Lung (tissue), 12 donors: ENCODE measurements around the gene PXDN. TPM values are rescaled to one million over a fixed set of nuclear protein-coding genes. Genes with fewer than 3 reads are reported as not detected.
A peak's percentile ranks its signal among the peaks of the same experiment; 100 is the strongest.
"Not testable (repeated sequence)": the region's sequence is repeated elsewhere in the genome, so short reads cannot be mapped to it uniquely, and the experiment has no call there.

Source experiments
- ATAC-seq: fragments of 200-7000 bp; cut with Tn5 transposase; one replicate; pipeline ENCODE4 v1.9.1; 2020; ENCODE audit warnings: moderate number of reproducible peaks; ENCODE audit not compliant: insufficient read depth, low FRiP score
- DNase-seq, 3 donors: peaks; one replicate each; pipeline ENCODE4 v3.0.0-alpha.2; 2013 to 2017
- H3K27ac ChIP-seq, 2 donors: one replicate each; pipeline ENCODE4 v1.5.1; 2013; ENCODE audit warnings: mild to moderate bottlenecking in 2 of 2, moderate library complexity in 2 of 2, control low read depth in 1 of 2, inconsistent platforms in 1 of 2, low read depth in 1 of 2, low read length in 1 of 2
- H3K27me3 ChIP-seq, 3 donors: one replicate each; pipeline ENCODE4 v1.5.1; 2013; ENCODE audit warnings: low read length in 2 of 3; ENCODE audit not compliant: control insufficient read depth in 3 of 3, insufficient read depth in 3 of 3
- H3K36me3 ChIP-seq, 4 donors: one replicate each; pipeline ENCODE4 v1.5.1; 2013; ENCODE audit warnings: low read length in 4 of 4, mild to moderate bottlenecking in 1 of 4, moderate library complexity in 1 of 4; ENCODE audit not compliant: control insufficient read depth in 4 of 4, insufficient read depth in 4 of 4
- H3K4me1 ChIP-seq, 5 donors: one replicate each; pipeline ENCODE4 v1.5.1; 2013; ENCODE audit warnings: low read length in 5 of 5, mild to moderate bottlenecking in 2 of 5, moderate library complexity in 1 of 5; ENCODE audit not compliant: control insufficient read depth in 5 of 5, insufficient read depth in 5 of 5
- H3K4me3 ChIP-seq: one replicate; pipeline ENCODE4 v1.5.1; 2013; ENCODE audit warnings: mild to moderate bottlenecking, control low read depth, moderate library complexity
- H3K9ac ChIP-seq, 2 donors: one replicate each; pipeline ENCODE4 v1.5.1; 2013; ENCODE audit warnings: low read length in 2 of 2, control low read depth in 1 of 2; ENCODE audit not compliant: insufficient read depth in 1 of 2
- H3K9me3 ChIP-seq, 4 donors: one replicate each; pipeline ENCODE4 v1.5.1; 2013; ENCODE audit warnings: low read length in 3 of 4, mild to moderate bottlenecking in 1 of 4, moderate library complexity in 1 of 4; ENCODE audit not compliant: control insufficient read depth in 4 of 4, insufficient read depth in 3 of 4
- CTCF ChIP-seq: IDR thresholded peaks from 2 replicates; pipeline ENCODE4 v1.5.1; 2012; ENCODE audit warnings: mild to moderate bottlenecking; ENCODE audit errors: control extremely low read depth, extremely low read depth
- WGBS, 2 donors: extraction: QIAGEN DNeasy Blood & Tissue Kit; methylation state at CpG; one replicate each; pipeline ENCODE4 v1.1.7; 2013; 5-methylcytosine and 5-hydroxymethylcytosine counted together
- polyA plus RNA-seq, 2 donors: library from polyadenylated mRNA; stranded (reverse); fragments of 200-250 nt; gene quantifications; one replicate each; pipeline ENCODE4 v1.2.1, GENCODE V29; 2013
- total RNA-seq, 2 donors: library from RNA; depleted of rRNA in 1 of 2; stranded (reverse); fragments of >200 nt in 1 of 2; gene quantifications; one replicate each; pipeline ENCODE4 v1.2.1, GENCODE V29; 2014 to 2021
- donor health status: control.
- donor health status: control.
- donor health status: Bipolar disorder and iron deficiency.
- donor health status: healthy.
- donor health status: DM: yes; HTN: yes; CAD: no.

PXDN gene
- total and polyA plus RNA-seq, 4 donors, result 10.6 to 198 (median 45.1) TPM

GRCh38 chr2:1701556-1702185, 42.6 kb downstream of the PXDN start:
- DNase-seq (peak in 1 of 3 donors; percentile 19), ATAC-seq (peak; percentile 16)
- Histone ChIP-seq H3K4me1 (peaks cover 0 to 26% (median 9%) of the 10 kb centered on the region in 5 donors), H3K27me3 (no peaks in the 10 kb centered on the region), H3K36me3 (peaks cover 0 to 3% (median 0%) of the 10 kb centered on the region in 4 donors), H3K9ac (no peak overlapping the region), H3K27ac (no peak overlapping the region), H3K4me3 (no peak overlapping the region), H3K9me3 (peaks cover 0 to 2% (median 1%) of the 10 kb centered on the region in 4 donors)
- WGBS, 2 donors, result 83 to 92% methylated on average over 20 of the region's 20 CpGs
- TF ChIP-seq CTCF, result no peak

- ATAC-seq, result no peak
- no peak overlapping the region for H3K4me3 ChIP-seq
- no peak overlapping the region for H3K9ac ChIP-seq
- H3K27ac ChIP-seq, result no peak overlapping the region
- H3K9me3 ChIP-seq, result peaks cover 0 to 4% (median 2%) of the 10 kb centered on the region in 4 donors
- peak in 1 of 3 donors; percentile 9 for DNase-seq
- 87 to 89% methylated on average over 9 of the region's 9 CpGs for WGBS, 2 donors
- H3K36me3 ChIP-seq, result peaks cover 0 to 6% (median 1%) of the 10 kb centered on the region in 4 donors
- H3K4me1 ChIP-seq, result peaks cover 0 to 31% (median 9%) of the 10 kb centered on the region in 5 donors
- TF ChIP-seq CTCF, result no peak
- no peaks in the 10 kb centered on the region for H3K27me3 ChIP-seq
These were observed 43.3 kb downstream of the PXDN start for GRCh38 chr2:1701020-1701419.

DNA sequence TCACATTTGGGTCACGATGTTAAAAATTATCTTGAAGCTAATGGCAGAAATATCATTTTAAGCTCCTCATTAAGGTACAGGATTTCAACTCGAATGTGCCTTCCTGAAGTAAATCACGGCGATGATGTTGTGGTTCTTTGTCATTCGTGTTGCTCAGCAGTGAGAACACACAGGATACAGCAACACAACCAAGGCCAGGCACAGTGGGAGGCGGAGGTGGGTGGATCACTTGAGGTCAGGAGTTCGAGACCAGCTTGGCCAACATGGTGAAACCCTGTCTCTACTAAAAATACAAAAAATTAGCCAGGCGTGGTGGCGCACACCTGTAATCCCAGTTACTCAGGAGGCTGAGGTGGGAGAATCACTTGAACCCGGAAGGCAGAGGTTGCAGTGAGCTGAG, 43.9 kb downstream of the PXDN start:
- ATAC-seq, H3K27me3 ChIP-seq, H3K27ac ChIP-seq, H3K4me3 ChIP-seq, H3K36me3 ChIP-seq, H3K9ac ChIP-seq, DNase-seq, H3K9me3 ChIP-seq: not testable (repeated sequence)
- 94 to 95% methylated on average over 10 of the region's 10 CpGs for WGBS, 2 donors
- peaks cover 0 to 31% (median 9%) of the 10 kb centered on the region in 5 donors for H3K4me1 ChIP-seq

DNA sequence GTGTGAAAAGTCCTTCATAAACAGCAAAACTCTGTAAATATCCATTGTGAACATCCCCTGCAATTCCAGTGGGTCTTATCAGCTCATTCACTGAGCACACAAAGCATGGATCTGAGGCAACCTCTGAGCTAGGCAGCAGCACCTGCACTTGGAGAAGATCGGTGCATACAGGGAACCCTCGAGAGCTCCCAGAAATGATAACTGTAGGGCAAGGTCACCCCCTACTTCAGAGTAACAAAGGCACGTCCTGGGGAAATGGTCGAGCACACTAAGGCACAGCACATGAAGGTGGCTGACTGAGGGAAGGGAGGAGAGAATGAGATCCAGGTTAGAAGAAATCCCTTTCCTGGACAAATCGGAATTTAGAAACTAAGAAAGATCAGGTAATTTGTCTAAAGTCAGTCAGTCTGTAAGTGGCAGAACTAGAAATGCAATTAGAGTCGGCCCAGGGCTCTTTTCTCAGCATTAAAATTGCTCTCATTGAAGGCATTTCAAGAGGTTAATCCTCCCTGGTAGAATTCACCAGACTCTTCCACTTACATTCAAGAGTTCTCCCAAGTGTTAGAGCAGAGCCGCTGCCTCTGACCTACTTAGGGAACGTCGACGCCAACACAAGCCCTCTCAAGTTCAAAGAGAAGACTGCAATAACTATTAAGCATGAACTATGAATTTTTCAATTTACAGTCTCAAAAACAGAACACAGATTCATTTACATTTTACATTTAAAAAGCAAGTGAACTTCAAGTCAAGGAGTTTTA, 45.9 kb downstream of the PXDN start:
- Histone ChIP-seq H3K27ac (peak overlapping the region in 1 of 2 donors; percentile 34), H3K27me3 (no peaks in the 10 kb centered on the region), H3K9me3 (peaks cover 0 to 4% (median 2%) of the 10 kb centered on the region in 4 donors), H3K4me1 (peaks cover 0 to 31% (median 11%) of the 10 kb centered on the region in 5 donors), H3K4me3 (no peak overlapping the region), H3K36me3 (peaks cover 0 to 6% (median 1%) of the 10 kb centered on the region in 4 donors), H3K9ac (no peak overlapping the region)
- peak; percentile 70 for ATAC-seq
- TF ChIP-seq CTCF, result no peak
- peak; percentile 47 to 75 (median 60) for DNase-seq
- WGBS, 2 donors, result 62 to 72% methylated on average over 10 of the region's 10 CpGs
